NOMO-1 (cell line): ENCODE data around the gene AXIN2.
"Not testable (repeated sequence)": the region's sequence is repeated elsewhere in the genome, so short reads cannot be mapped to it uniquely, and the experiment has no call there.

Experiments used
- DNase-seq, 2 experiments: peaks; one replicate each; lab custom pipeline; 2025; ENCODE audit not compliant: unreplicated experiment in 2 of 2; lab: John Stamatoyannopoulos, UW

The AXIN2 gene

GRCh38 chr17:65485388-65486299 lies 75.8 kb downstream of the AXIN2 start:
- DNase-seq: no peak

GRCh38 chr17:65484405-65484804 lies 77.0 kb downstream of the AXIN2 start:
- DNase-seq: not testable (repeated sequence)

- no peak for DNase-seq
Observed at GRCh38 chr17:65483438-65483837, 78.0 kb downstream of the AXIN2 start.

- no peak for DNase-seq
Observed at GRCh38 chr17:65482201-65482600, 79.2 kb downstream of the AXIN2 start.

- DNase-seq: no peak
Observed at GRCh38 chr17:65479282-65479681, 82.2 kb downstream of the AXIN2 start.
